ENCODE data around the gene ADD3. TPM values are rescaled to one million over a fixed set of nuclear protein-coding genes. Genes with fewer than 3 reads are reported as not detected.

The ADD3 gene
- total RNA-seq, 2 experiments from 2014 or later = 273 to 302 TPM

DNA sequence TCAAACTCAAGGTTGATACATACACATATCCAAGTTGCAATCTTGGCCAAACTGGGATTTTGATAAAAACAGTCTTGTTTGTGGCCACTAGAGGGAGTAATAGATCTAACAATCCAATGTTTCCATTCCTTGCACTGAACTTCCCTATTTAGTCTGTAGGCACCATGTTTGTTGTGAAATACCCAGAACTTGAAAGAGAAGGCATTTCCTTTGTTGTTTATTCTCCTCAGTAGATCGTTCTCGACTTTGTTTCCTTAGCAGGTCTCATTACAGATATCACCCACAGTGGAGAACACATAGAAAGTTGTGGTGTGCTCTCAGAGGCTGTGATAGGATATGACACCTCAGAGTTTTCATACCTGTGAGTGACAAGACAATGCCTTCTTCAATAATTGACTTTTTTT is 129.4 kb downstream of the ADD3 start:
- Histone ChIP-seq H3K4me3 (ENCODE audit: low read length) (no peak overlapping the region), H3K27ac (ENCODE audit: low read depth in 1 of 2, low read length in 2 of 2) (no peak overlapping the region), H3K27me3 (ENCODE audit: control insufficient read depth in 1 of 2, insufficient read depth in 2 of 2, low read length in 2 of 2) (no peaks in the 10 kb centered on the region), H3K4me1 (ENCODE audit: insufficient read depth, low read length) (peaks cover 5% of the 10 kb centered on the region), H3K9me3 (ENCODE audit: control insufficient read depth in 1 of 2, insufficient read depth in 1 of 2, low read length in 2 of 2) (no peaks in the 10 kb centered on the region), H3K36me3 (ENCODE audit: insufficient read depth, low read length) (peaks cover 22% of the 10 kb centered on the region)
- peak; percentile 74 for ATAC-seq (ENCODE audit: poor library complexity)
- DNase-seq = peak in 3 of 14 experiments; percentile 74 to 79 (median 77)
- Mint-ChIP-seq H3K4me1 (ENCODE audit: low read depth) (peaks cover 31% of the 10 kb centered on the region), H3K4me3 (no peak overlapping the region), H3K36me3 (ENCODE audit: low read depth) (peaks cover 32% of the 10 kb centered on the region), H3K27ac (peak overlapping the region; percentile 35), H3K9me3 (no peaks in the 10 kb centered on the region), H3K27me3 (no peaks in the 10 kb centered on the region)
- intact Hi-C loops (cut with DNase I, micrococcal nuclease) = loop anchor here (1.0 to 5.0 kb wide), 8 partner anchors 72 to 430 kb away; partner anchors contain the start of genes DUSP5 (in 1 of the 2) and SMC3 (in 1 of the 2)
- TF ChIP-seq, protein P1, sequence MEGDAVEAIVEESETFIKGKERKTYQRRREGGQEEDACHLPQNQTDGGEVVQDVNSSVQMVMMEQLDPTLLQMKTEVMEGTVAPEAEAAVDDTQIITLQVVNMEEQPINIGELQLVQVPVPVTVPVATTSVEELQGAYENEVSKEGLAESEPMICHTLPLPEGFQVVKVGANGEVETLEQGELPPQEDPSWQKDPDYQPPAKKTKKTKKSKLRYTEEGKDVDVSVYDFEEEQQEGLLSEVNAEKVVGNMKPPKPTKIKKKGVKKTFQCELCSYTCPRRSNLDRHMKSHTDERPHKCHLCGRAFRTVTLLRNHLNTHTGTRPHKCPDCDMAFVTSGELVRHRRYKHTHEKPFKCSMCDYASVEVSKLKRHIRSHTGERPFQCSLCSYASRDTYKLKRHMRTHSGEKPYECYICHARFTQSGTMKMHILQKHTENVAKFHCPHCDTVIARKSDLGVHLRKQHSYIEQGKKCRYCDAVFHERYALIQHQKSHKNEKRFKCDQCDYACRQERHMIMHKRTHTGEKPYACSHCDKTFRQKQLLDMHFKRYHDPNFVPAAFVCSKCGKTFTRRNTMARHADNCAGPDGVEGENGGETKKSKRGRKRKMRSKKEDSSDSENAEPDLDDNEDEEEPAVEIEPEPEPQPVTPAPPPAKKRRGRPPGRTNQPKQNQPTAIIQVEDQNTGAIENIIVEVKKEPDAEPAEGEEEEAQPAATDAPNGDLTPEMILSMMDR (IDR thresholded peaks at IDR 0.05) = peak; percentile 93
- ChIA-PET POLR2A (interaction anchor here (0.9 to 2.7 kb wide), 6 partner anchors 20 to 253 kb away, joined by 3 to 43 read pairs (median 4); no protein-coding TSS in a partner anchor), CTCF (interaction anchor here (1.1 to 4.4 kb wide), 12 partner anchors 19 to 159 kb away, joined by 3 to 36 read pairs (median 4); partner anchors contain the start of gene MXI1)

DNA sequence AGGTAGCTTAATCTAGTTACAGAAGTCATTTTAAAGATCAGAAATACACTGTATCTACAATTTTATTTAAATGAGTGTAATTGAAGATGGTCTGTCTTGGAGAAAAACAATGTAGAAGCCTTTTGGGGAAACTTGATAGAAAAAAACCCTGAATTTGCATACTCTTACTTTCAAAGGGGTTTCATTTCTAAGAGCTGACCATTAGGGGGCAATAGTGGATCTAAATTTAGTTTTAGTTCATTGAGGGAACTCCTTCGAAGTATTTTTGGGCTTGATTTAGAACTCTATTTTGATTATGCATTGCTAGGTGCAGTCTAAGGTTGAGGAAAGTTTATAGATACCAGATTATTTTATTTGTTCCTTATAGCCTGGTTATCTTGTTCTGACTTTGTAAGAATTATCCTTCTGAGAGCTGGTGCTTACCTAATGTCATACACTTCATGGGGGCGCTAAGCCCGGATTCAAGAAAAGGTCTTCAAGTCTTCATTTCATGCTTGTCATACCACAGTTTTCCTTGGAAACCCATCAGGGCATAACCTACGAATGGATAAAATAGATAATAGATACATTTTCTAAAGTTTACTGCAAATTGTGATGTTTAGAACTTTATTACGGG is 130.5 kb downstream of the ADD3 start:
- Histone ChIP-seq H3K9me3 (ENCODE audit: control insufficient read depth in 1 of 2, insufficient read depth in 1 of 2, low read length in 2 of 2) (no peaks in the 10 kb centered on the region), H3K27me3 (ENCODE audit: control insufficient read depth in 1 of 2, insufficient read depth in 2 of 2, low read length in 2 of 2) (no peaks in the 10 kb centered on the region), H3K27ac (ENCODE audit: low read depth in 1 of 2, low read length in 2 of 2) (no peak overlapping the region), H3K36me3 (ENCODE audit: insufficient read depth, low read length) (peaks cover 11% of the 10 kb centered on the region), H3K4me3 (ENCODE audit: low read length) (no peak overlapping the region), H3K4me1 (ENCODE audit: insufficient read depth, low read length) (peaks cover 12% of the 10 kb centered on the region)
- ChIA-PET POLR2A (interaction anchor here (0.7 to 2.7 kb wide), 11 partner anchors 19 to 254 kb away, joined by 3 to 43 read pairs (median 4); partner anchors contain the start of gene SMNDC1), CTCF (interaction anchor here (0.5 to 4.4 kb wide), 20 partner anchors 9 to 455 kb away, joined by 3 to 36 read pairs (median 4); partner anchors contain the start of gene MXI1)
- ATAC-seq (ENCODE audit: poor library complexity) = peak; percentile 67
- H3K4me1 Mint-ChIP-seq (ENCODE audit: low read depth) = peaks cover 39% of the 10 kb centered on the region
- intact Hi-C loops (cut with DNase I, micrococcal nuclease) = loop anchor here (1.0 to 5.0 kb wide), 8 partner anchors 18 to 429 kb away; partner anchors contain the start of genes DUSP5 (in 1 of the 2) and SMC3 (in 1 of the 2)
- DNase-seq = peak in 3 of 14 experiments; percentile 81 to 83 (median 82)
- TF ChIP-seq, protein P1 (IDR thresholded peaks at IDR 0.05) = peak; percentile 81
- no peaks in the 10 kb centered on the region for H3K27me3 Mint-ChIP-seq
- H3K36me3 Mint-ChIP-seq (ENCODE audit: low read depth) = peaks cover 21% of the 10 kb centered on the region
- no peaks in the 10 kb centered on the region for H3K9me3 Mint-ChIP-seq
- H3K4me3 Mint-ChIP-seq = no peak overlapping the region
- H3K27ac Mint-ChIP-seq = no peak overlapping the region

- no peaks in the 10 kb centered on the region for H3K9me3 ChIP-seq (ENCODE audit: control insufficient read depth in 1 of 2, insufficient read depth in 1 of 2, low read length in 2 of 2)
- Mint-ChIP-seq H3K4me3 (no peak overlapping the region), H3K36me3 (ENCODE audit: low read depth) (peaks cover 8% of the 10 kb centered on the region), H3K27me3 (no peaks in the 10 kb centered on the region), H3K4me1 (ENCODE audit: low read depth) (peaks cover 41% of the 10 kb centered on the region), H3K27ac (no peak overlapping the region), H3K9me3 (no peaks in the 10 kb centered on the region)
- peaks cover 12% of the 10 kb centered on the region for H3K4me1 ChIP-seq (ENCODE audit: insufficient read depth, low read length)
- no peak overlapping the region for H3K27ac ChIP-seq (ENCODE audit: low read depth in 1 of 2, low read length in 2 of 2)
- ChIA-PET CTCF (interaction anchor here (0.8 to 4.4 kb wide), 2 partner anchors 31 to 138 kb away, joined by 3 to 36 read pairs; no protein-coding TSS in a partner anchor), POLR2A (interaction anchor here (1.5 to 3.8 kb wide), 2 partner anchors 15 to 69 kb away, joined by 5 to 45 read pairs; partner anchors contain the start of gene MXI1)
- intact Hi-C loops (cut with DNase I, micrococcal nuclease) = loop anchor here in 1 of 2 experiments (5.0 kb wide), 1 partner anchor 66 kb away; the partner anchor contains the start of gene MXI1
- no peaks in the 10 kb centered on the region for H3K36me3 ChIP-seq (ENCODE audit: insufficient read depth, low read length)
- TF ChIP-seq, protein P1 (IDR thresholded peaks at IDR 0.05) = no peak
- ATAC-seq (ENCODE audit: poor library complexity) (no peak), DNase-seq (peak in 3 of 14 experiments; percentile 19 to 47 (median 36))
- H3K4me3 ChIP-seq (ENCODE audit: low read length) = no peak overlapping the region
- H3K27me3 ChIP-seq (ENCODE audit: control insufficient read depth in 1 of 2, insufficient read depth in 2 of 2, low read length in 2 of 2) = no peaks in the 10 kb centered on the region
Measured at GRCh38 chr10:110141185-110141584, 133.4 kb downstream of the ADD3 start.

All from CD4-positive, alpha-beta T cell (primary cell).